GM23338 (cell line): ENCODE measurements around the gene ATG9A. TPM values are rescaled to one million over a fixed set of nuclear protein-coding genes. Genes with fewer than 3 reads are reported as not detected.

Source experiments
- ZNF462 ChIP-seq: fragments of 250-450 bp; sonication (Bioruptor Pico); IDR thresholded peaks from 2 replicates; pipeline ENCODE4 v1.5.0; 2020; ENCODE audit warnings: mild to moderate bottlenecking, moderate library complexity
- polyA plus RNA-seq: library from polyadenylated mRNA; unstranded; fragments of >200 nt; fragmentation: Nextera tagmentation; extraction: Ambion mirVana; gene quantifications from 2 replicates; pipeline ENCODE4 v1.2.1, GENCODE V29; 2016
- total RNA-seq: library from RNA; depleted of rRNA; stranded (reverse); fragments of >200 nt; shearing (Covaris generic); gene quantifications from 2 replicates; pipeline ENCODE4 v1.2.3, GENCODE V29; 2014; rRNA removed

The ATG9A gene
- total and polyA plus RNA-seq, 2 experiments from 2014 or later = 20.7 to 54.2 TPM

- TF ChIP-seq ZNF462 (CRISPR knock-in tag) = no peak
Observed at GRCh38 chr2:219169930-219170654, 59.3 kb downstream of the ATG9A start, which contains the start of gene SLC23A3 (continued).

Other genes starting within 250 kb of the ATG9A start
- gene FEV, start 244.5 kb downstream of the ATG9A start, total RNA-seq = not detected in 2 replicates
- gene FEV, start 244.5 kb downstream of the ATG9A start, polyA plus RNA-seq = not detected in 2 replicates
- not detected in 2 replicates for gene CRYBA2, start 236.2 kb downstream of the ATG9A start, total RNA-seq
- gene CRYBA2, start 236.2 kb downstream of the ATG9A start, polyA plus RNA-seq = not detected in 2 replicates
- 0.23 and 0.38 TPM in 2 replicates for gene CFAP65, start 188.1 kb downstream of the ATG9A start, total RNA-seq
- gene CFAP65, start 188.1 kb downstream of the ATG9A start, polyA plus RNA-seq = 0.37 and 0.74 TPM in 2 replicates
- gene IHH, start 168.7 kb downstream of the ATG9A start, total RNA-seq = not detected in 2 replicates
- not detected in 2 replicates for gene IHH, start 168.7 kb downstream of the ATG9A start, polyA plus RNA-seq
- 25.2 and 30.6 TPM in 2 replicates for gene NHEJ1, start 68.8 kb downstream of the ATG9A start, total RNA-seq
- gene NHEJ1, start 68.8 kb downstream of the ATG9A start, polyA plus RNA-seq = 16.5 and 19.6 TPM in 2 replicates
- gene SLC23A3, start 59.6 kb downstream of the ATG9A start, total RNA-seq = 0.73 TPM in 1 of 2 replicates, not detected in the other
- 0.10 and 0.26 TPM in 2 replicates for gene SLC23A3, start 59.6 kb downstream of the ATG9A start, polyA plus RNA-seq
- 18.2 and 22.8 TPM in 2 replicates for gene CNPPD1, start 52.7 kb downstream of the ATG9A start, total RNA-seq
- gene CNPPD1, start 52.7 kb downstream of the ATG9A start, polyA plus RNA-seq = 17.4 and 18.0 TPM in 2 replicates
- 35.1 and 41.8 TPM in 2 replicates for gene RETREG2, start 51.4 kb downstream of the ATG9A start, total RNA-seq
- 12.7 and 13.2 TPM in 2 replicates for gene RETREG2, start 51.4 kb downstream of the ATG9A start, polyA plus RNA-seq
- 21.5 and 30.0 TPM in 2 replicates for gene ZFAND2B, start 22.9 kb downstream of the ATG9A start, total RNA-seq
- 13.1 and 16.3 TPM in 2 replicates for gene ZFAND2B, start 22.9 kb downstream of the ATG9A start, polyA plus RNA-seq
- gene ABCB6, start 10.7 kb downstream of the ATG9A start, total RNA-seq = 35.1 and 43.6 TPM in 2 replicates
- gene ABCB6, start 10.7 kb downstream of the ATG9A start, polyA plus RNA-seq = 26.2 and 29.8 TPM in 2 replicates
- 51.2 and 61.9 TPM in 2 replicates for gene ANKZF1, start 170 bp upstream of the ATG9A start, total RNA-seq
- 29.9 TPM in 2 replicates for gene ANKZF1, start 170 bp upstream of the ATG9A start, polyA plus RNA-seq
- gene GLB1L, start 15.8 kb upstream of the ATG9A start, total RNA-seq = 5.4 and 5.6 TPM in 2 replicates
- 1.7 TPM in 2 replicates for gene GLB1L, start 15.8 kb upstream of the ATG9A start, polyA plus RNA-seq
- gene STK16, start 15.8 kb upstream of the ATG9A start, total RNA-seq = 12.1 and 17.0 TPM in 2 replicates
- gene STK16, start 15.8 kb upstream of the ATG9A start, polyA plus RNA-seq = 3.1 and 3.4 TPM in 2 replicates
- 0.14 TPM in 1 of 2 replicates, not detected in the other for gene TUBA4B, start 23.6 kb upstream of the ATG9A start, total RNA-seq
- gene TUBA4B, start 23.6 kb upstream of the ATG9A start, polyA plus RNA-seq = 0.17 TPM in 1 of 2 replicates, not detected in the other
- gene TUBA4A, start 24.3 kb upstream of the ATG9A start, total RNA-seq = 77.7 and 89.6 TPM in 2 replicates
- 43.3 and 44.3 TPM in 2 replicates for gene TUBA4A, start 24.3 kb upstream of the ATG9A start, polyA plus RNA-seq
- gene DNAJB2, start 49.7 kb upstream of the ATG9A start, total RNA-seq = 25.5 and 25.9 TPM in 2 replicates
- gene DNAJB2, start 49.7 kb upstream of the ATG9A start, polyA plus RNA-seq = 6.4 and 9.0 TPM in 2 replicates
- gene PTPRN, start 79.8 kb upstream of the ATG9A start, total RNA-seq = 18.8 and 22.1 TPM in 2 replicates
- gene PTPRN, start 79.8 kb upstream of the ATG9A start, polyA plus RNA-seq = 4.8 and 5.1 TPM in 2 replicates
- not detected in 2 replicates for gene RESP18, start 103.1 kb upstream of the ATG9A start, total RNA-seq
- not detected in 2 replicates for gene RESP18, start 103.1 kb upstream of the ATG9A start, polyA plus RNA-seq
- gene DNPEP, start 158.3 kb upstream of the ATG9A start, total RNA-seq = 58.8 and 67.9 TPM in 2 replicates
- gene DNPEP, start 158.3 kb upstream of the ATG9A start, polyA plus RNA-seq = 44.9 and 49.2 TPM in 2 replicates
- gene DES, start 188.7 kb upstream of the ATG9A start, total RNA-seq = 2.0 and 6.1 TPM in 2 replicates
- 1.0 and 1.3 TPM in 2 replicates for gene DES, start 188.7 kb upstream of the ATG9A start, polyA plus RNA-seq
- 32.4 and 32.6 TPM in 2 replicates for gene SPEG, start 205.2 kb upstream of the ATG9A start, total RNA-seq
- gene SPEG, start 205.2 kb upstream of the ATG9A start, polyA plus RNA-seq = 12.6 and 12.9 TPM in 2 replicates